Stimulated activated effector memory CD8-positive, alpha-beta T cell treated with anti-CD3 and anti-CD28 coated beads, Interleukin-12 subunit alpha, Interleukin-12 subunit beta, amount 100 ng/mL, for 72 hours (primary cell): Measurements from ENCODE around the gene SRSF1.
A peak's percentile ranks its signal among the peaks of the same experiment; 100 is the strongest.
"Not testable (repeated sequence)": the region's sequence is repeated elsewhere in the genome, so short reads cannot be mapped to it uniquely, and the experiment has no call there.

Experiments
- ATAC-seq: fragments of 150-1000 bp; cut with Tn5 transposase; 2 replicates; pipeline ENCODE4 v1.10.0; 2021
- DNase-seq, 2 donors: peaks; one replicate each; pipeline ENCODE4 v3.0.0; 2021 to 2022; ENCODE audit warnings: low spot score in 2 of 2
- H3K27ac Mint-ChIP-seq: one replicate; pipeline ENCODE4 v1.8.0; 2022; ENCODE audit warnings: mild to moderate bottlenecking, mixed read lengths
- H3K36me3 Mint-ChIP-seq: one replicate; pipeline ENCODE4 v1.8.0; 2022; ENCODE audit warnings: mild to moderate bottlenecking, mixed read lengths
- H3K4me1 Mint-ChIP-seq: one replicate; pipeline ENCODE4 v1.8.0; 2022; ENCODE audit warnings: mixed read lengths
- H3K4me3 Mint-ChIP-seq: one replicate; pipeline ENCODE4 v1.8.0; 2022; ENCODE audit warnings: mild to moderate bottlenecking, mixed read lengths
- H3K9me3 Mint-ChIP-seq: one replicate; pipeline ENCODE4 v1.8.0; 2022; ENCODE audit warnings: mixed read lengths

The SRSF1 gene

GRCh38 chr17:57966875-57967274, 40.2 kb downstream of the SRSF1 start:
- Mint-ChIP-seq H3K4me1 (no peaks in the 10 kb centered on the region), H3K9me3 (no peaks in the 10 kb centered on the region), H3K4me3 (no peak overlapping the region), H3K27ac (no peak overlapping the region), H3K36me3 (no peaks in the 10 kb centered on the region)
- DNase-seq (no peak), ATAC-seq (no peak)

- no peaks in the 10 kb centered on the region for H3K9me3 Mint-ChIP-seq
- H3K4me3 Mint-ChIP-seq: no peak overlapping the region
- no peaks in the 10 kb centered on the region for H3K4me1 Mint-ChIP-seq
- H3K36me3 Mint-ChIP-seq: no peaks in the 10 kb centered on the region
- no peak overlapping the region for H3K27ac Mint-ChIP-seq
- ATAC-seq (no peak), DNase-seq (no peak)
Measured at GRCh38 chr17:57966246-57966645, 40.8 kb downstream of the SRSF1 start.

GRCh38 chr17:57965521-57966160, 41.4 kb downstream of the SRSF1 start:
- Mint-ChIP-seq H3K27ac (no peak overlapping the region), H3K9me3 (no peaks in the 10 kb centered on the region), H3K4me1 (no peaks in the 10 kb centered on the region), H3K4me3 (no peak overlapping the region), H3K36me3 (no peaks in the 10 kb centered on the region)
- ATAC-seq: no peak
- no peak for DNase-seq

- Mint-ChIP-seq H3K4me1 (no peaks in the 10 kb centered on the region), H3K9me3 (no peaks in the 10 kb centered on the region), H3K4me3 (no peak overlapping the region), H3K27ac (no peak overlapping the region), H3K36me3 (no peaks in the 10 kb centered on the region)
- no peak for ATAC-seq
- no peak for DNase-seq
Measured at GRCh38 chr17:57963149-57963511, 43.9 kb downstream of the SRSF1 start.

- Mint-ChIP-seq H3K4me1 (peaks cover 6% of the 10 kb centered on the region), H3K4me3 (no peak overlapping the region), H3K27ac (no peak overlapping the region), H3K36me3 (no peaks in the 10 kb centered on the region), H3K9me3 (no peaks in the 10 kb centered on the region)
- ATAC-seq (no peak), DNase-seq (no peak)
Measured at GRCh38 chr17:57962279-57963148, 44.5 kb downstream of the SRSF1 start.

GRCh38 chr17:57959929-57960328, 47.1 kb downstream of the SRSF1 start:
- ATAC-seq (no peak), DNase-seq (no peak)
- H3K36me3 Mint-ChIP-seq: peaks cover 9% of the 10 kb centered on the region
- no peak overlapping the region for H3K27ac Mint-ChIP-seq
- H3K4me3 Mint-ChIP-seq: no peak overlapping the region
- no peaks in the 10 kb centered on the region for H3K9me3 Mint-ChIP-seq
- H3K4me1 Mint-ChIP-seq: peaks cover 24% of the 10 kb centered on the region

GRCh38 chr17:57958391-57958790, 48.7 kb downstream of the SRSF1 start:
- peaks cover 30% of the 10 kb centered on the region for H3K4me1 Mint-ChIP-seq
- not testable (repeated sequence) for DNase-seq, ATAC-seq, H3K4me3 Mint-ChIP-seq, H3K36me3 Mint-ChIP-seq, H3K27ac Mint-ChIP-seq, H3K9me3 Mint-ChIP-seq

- ATAC-seq: no peak
- Mint-ChIP-seq H3K4me3 (no peak overlapping the region), H3K9me3 (no peaks in the 10 kb centered on the region), H3K36me3 (peaks cover 9% of the 10 kb centered on the region), H3K27ac (no peak overlapping the region), H3K4me1 (peaks cover 36% of the 10 kb centered on the region)
- DNase-seq: no peak
Measured at GRCh38 chr17:57957886-57958285, 49.2 kb downstream of the SRSF1 start.

GRCh38 chr17:57957120-57957850, 49.8 kb downstream of the SRSF1 start:
- no peak for ATAC-seq
- H3K36me3 Mint-ChIP-seq: peaks cover 9% of the 10 kb centered on the region
- H3K9me3 Mint-ChIP-seq: no peaks in the 10 kb centered on the region
- no peak overlapping the region for H3K4me3 Mint-ChIP-seq
- H3K27ac Mint-ChIP-seq: no peak overlapping the region
- peaks cover 36% of the 10 kb centered on the region for H3K4me1 Mint-ChIP-seq
- DNase-seq: no peak

- Mint-ChIP-seq H3K27ac (no peak overlapping the region), H3K36me3 (peaks cover 9% of the 10 kb centered on the region), H3K9me3 (no peaks in the 10 kb centered on the region), H3K4me1 (peaks cover 36% of the 10 kb centered on the region), H3K4me3 (peak overlapping the region; percentile 66)
- DNase-seq (peak in 1 of 2 donors; percentile 73), ATAC-seq (peak; percentile 68)
Measured at GRCh38 chr17:57956291-57957119, 50.5 kb downstream of the SRSF1 start.

- ATAC-seq (peak; percentile 75), DNase-seq (peak; percentile 43 to 67)
- Mint-ChIP-seq H3K36me3 (peaks cover 15% of the 10 kb centered on the region), H3K27ac (no peak within 1 kb of the TSS), H3K4me3 (peak within 1 kb of the TSS; percentile 66), H3K9me3 (no peaks in the 10 kb centered on the region), H3K4me1 (peaks cover 46% of the 10 kb centered on the region)
Measured at GRCh38 chr17:57955183-57955931, 51.7 kb downstream of the SRSF1 start, which contains the start of gene CUEDC1. TSS of gene CUEDC1 (minus strand) at chr17:57955412. CDS start at chr17:57885564, 69,848 bp downstream.

- Mint-ChIP-seq H3K4me3 (peak overlapping the region; percentile 46), H3K27ac (no peak overlapping the region), H3K9me3 (no peaks in the 10 kb centered on the region), H3K36me3 (peaks cover 15% of the 10 kb centered on the region), H3K4me1 (peaks cover 46% of the 10 kb centered on the region)
- peak; percentile 27 for ATAC-seq
- no peak for DNase-seq
Measured at GRCh38 chr17:57954397-57955182, 52.5 kb downstream of the SRSF1 start.

GRCh38 chr17:57953705-57954396, 53.2 kb downstream of the SRSF1 start:
- H3K9me3 Mint-ChIP-seq: no peaks in the 10 kb centered on the region
- H3K4me3 Mint-ChIP-seq: peak overlapping the region; percentile 46
- peaks cover 20% of the 10 kb centered on the region for H3K36me3 Mint-ChIP-seq
- DNase-seq: no peak
- H3K27ac Mint-ChIP-seq: no peak overlapping the region
- no peak for ATAC-seq
- peaks cover 52% of the 10 kb centered on the region for H3K4me1 Mint-ChIP-seq
